Glomerular endothelial cell (primary cell): Measurements from ENCODE around the gene PPFIBP1. TPM values are rescaled to one million over a fixed set of nuclear protein-coding genes. Genes with fewer than 3 reads are reported as not detected.
"Not testable (repeated sequence)": the region's sequence is repeated elsewhere in the genome, so short reads cannot be mapped to it uniquely, and the experiment has no call there.

Experiments
- DNase-seq: peaks from one replicate; pipeline ENCODE4 v3.0.0-alpha.2; 2011; ENCODE audit warnings: low read depth, low spot score; ENCODE audit errors: extremely low read depth
- total RNA-seq: library from RNA; depleted of rRNA; stranded (reverse); fragments of >200 nt; gene quantifications from 2 replicates; pipeline ENCODE4 v1.2.3, GENCODE V29; 2015

PPFIBP1 gene
- total RNA-seq, 1 donor from 2014 or later, result 125 TPM

GRCh38 chr12:27585739-27586265, 61.8 kb downstream of the PPFIBP1 start:
- no peak for DNase-seq

GRCh38 chr12:27588075-27588730, 64.2 kb downstream of the PPFIBP1 start:
- DNase-seq, result not testable (repeated sequence)

- no peak for DNase-seq
Observed at GRCh38 chr12:27588776-27589175, 64.8 kb downstream of the PPFIBP1 start.

- no peak for DNase-seq
Observed at GRCh38 chr12:27589419-27589818, 65.4 kb downstream of the PPFIBP1 start.

GRCh38 chr12:27591698-27592097, 67.7 kb downstream of the PPFIBP1 start:
- not testable (repeated sequence) for DNase-seq

- no peak for DNase-seq
Observed at GRCh38 chr12:27592548-27592947, 68.5 kb downstream of the PPFIBP1 start.

GRCh38 chr12:27593266-27593665, 69.3 kb downstream of the PPFIBP1 start:
- DNase-seq, result no peak

- DNase-seq, result no peak
Observed at GRCh38 chr12:27595231-27595642, 71.2 kb downstream of the PPFIBP1 start.

GRCh38 chr12:27598866-27599265, 74.9 kb downstream of the PPFIBP1 start:
- DNase-seq, result not testable (repeated sequence)

GRCh38 chr12:27601056-27601828, 77.2 kb downstream of the PPFIBP1 start:
- not testable (repeated sequence) for DNase-seq

- DNase-seq, result no peak
Observed at GRCh38 chr12:27602516-27602915, 78.5 kb downstream of the PPFIBP1 start.

- DNase-seq, result no peak
Observed at GRCh38 chr12:27604431-27604830, 80.4 kb downstream of the PPFIBP1 start.

- DNase-seq, result no peak
Observed at GRCh38 chr12:27606986-27607385, 83.0 kb downstream of the PPFIBP1 start.

GRCh38 chr12:27607591-27607990, 83.6 kb downstream of the PPFIBP1 start:
- DNase-seq, result no peak

- no peak for DNase-seq
Observed at GRCh38 chr12:27608890-27609289, 84.9 kb downstream of the PPFIBP1 start.

- DNase-seq, result no peak
Observed at GRCh38 chr12:27610374-27610773, 86.4 kb downstream of the PPFIBP1 start.

- DNase-seq, result no peak
Observed at GRCh38 chr12:27614386-27614785, 90.4 kb downstream of the PPFIBP1 start.

GRCh38 chr12:27614866-27615265, 90.9 kb downstream of the PPFIBP1 start:
- no peak for DNase-seq

- no peak for DNase-seq
Observed at GRCh38 chr12:27615331-27615891, 91.4 kb downstream of the PPFIBP1 start.

GRCh38 chr12:27616356-27617142, 92.5 kb downstream of the PPFIBP1 start:
- DNase-seq, result no peak

GRCh38 chr12:27618836-27619235, 94.8 kb downstream of the PPFIBP1 start:
- no peak for DNase-seq
